IPS-11a (cell line): ENCODE data around the gene PRPF39.
"Not testable (repeated sequence)": the region's sequence is repeated elsewhere in the genome, so short reads cannot be mapped to it uniquely, and the experiment has no call there.

Source experiments
- H3K4me3 ChIP-seq: one replicate; pipeline ENCODE4 v1.5.1; 2013; ENCODE audit warnings: low read depth, low read length, control low read depth

Gene PRPF39

DNA sequence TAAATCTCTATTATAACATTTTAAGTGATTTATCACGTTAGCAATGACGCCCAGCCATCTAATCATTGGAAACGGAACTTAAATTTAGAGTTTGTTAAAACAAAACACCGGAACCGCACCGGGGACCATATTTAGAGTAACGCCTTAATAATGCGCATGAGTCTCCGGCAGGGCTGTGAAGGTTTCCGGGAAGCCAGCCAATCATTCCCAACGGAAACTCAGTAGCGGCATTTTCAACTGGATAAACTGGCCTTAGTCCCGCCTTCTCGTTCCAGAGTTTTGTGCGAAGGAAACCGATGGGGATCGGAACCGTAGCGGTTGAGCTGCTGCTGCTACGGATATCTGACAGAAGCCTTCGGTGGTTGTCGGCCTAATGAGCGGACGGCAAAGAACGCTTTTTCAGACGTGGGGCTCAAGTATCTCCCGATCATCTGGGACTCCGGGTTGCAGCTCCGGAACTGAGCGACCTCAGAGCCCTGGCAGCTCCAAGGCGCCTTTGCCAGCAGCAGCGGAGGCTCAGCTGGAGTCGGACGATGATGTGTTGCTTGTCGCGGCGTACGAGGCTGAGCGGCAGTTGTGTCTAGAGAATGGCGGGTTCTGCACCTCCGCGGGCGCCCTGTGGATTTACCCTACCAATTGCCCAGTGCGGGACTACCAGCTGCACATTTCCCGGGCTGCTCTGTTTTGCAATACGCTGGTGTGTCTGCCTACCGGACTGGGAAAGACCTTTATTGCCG is 51.9 kb downstream of the PRPF39 start, which contains the start of gene FANCM:
TSS of gene FANCM (plus strand) at position 272 of the 737 bp plus-strand sequence. CDS start at position 374, 102 bp downstream.
- peak within 1 kb of the TSS; percentile 97 for H3K4me3 ChIP-seq

DNA sequence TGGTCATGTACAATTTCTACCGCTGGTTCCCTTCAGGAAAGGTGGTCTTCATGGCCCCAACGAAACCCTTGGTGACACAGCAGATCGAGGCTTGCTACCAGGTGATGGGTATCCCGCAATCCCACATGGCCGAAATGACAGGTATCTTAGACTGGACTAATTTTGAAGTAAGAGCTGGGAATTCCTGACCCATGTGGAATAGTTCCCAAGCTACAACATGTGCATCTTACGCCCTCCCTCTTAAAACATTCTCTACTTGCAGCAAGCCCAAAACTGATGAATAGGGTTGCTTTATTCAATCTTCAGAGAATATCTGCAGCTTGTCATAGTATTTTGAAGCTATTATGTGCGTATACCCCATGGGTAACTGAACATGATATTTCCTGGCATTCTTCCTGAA is 52.5 kb downstream of the PRPF39 start:
- peak overlapping the region; percentile 97 for H3K4me3 ChIP-seq

DNA sequence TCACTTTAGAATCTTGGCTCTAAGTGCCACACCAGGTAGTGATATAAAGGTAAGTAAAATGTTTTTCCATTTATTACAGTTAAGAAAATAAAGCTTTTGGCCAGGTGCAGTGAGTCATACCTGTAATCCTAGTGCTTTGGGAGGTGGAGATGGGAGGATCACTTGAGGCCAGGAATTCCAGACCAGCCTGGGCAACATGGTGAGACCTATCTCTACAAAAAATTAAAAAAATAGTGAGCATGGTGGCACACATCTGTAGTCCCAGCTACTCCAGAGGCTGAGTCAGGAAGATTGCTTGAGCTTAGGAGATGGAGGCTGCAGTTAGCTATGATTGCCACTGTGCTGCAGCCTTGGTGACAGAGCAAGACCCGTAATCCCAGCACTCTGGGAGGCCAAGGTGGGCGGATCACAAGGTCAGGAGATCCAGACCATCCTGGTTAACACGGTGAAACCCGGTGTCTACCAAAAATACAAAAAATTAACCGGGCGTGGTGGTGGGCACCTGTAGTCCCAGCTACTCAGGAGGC is 56.8 kb downstream of the PRPF39 start:
- H3K4me3 ChIP-seq = no peak overlapping the region

DNA sequence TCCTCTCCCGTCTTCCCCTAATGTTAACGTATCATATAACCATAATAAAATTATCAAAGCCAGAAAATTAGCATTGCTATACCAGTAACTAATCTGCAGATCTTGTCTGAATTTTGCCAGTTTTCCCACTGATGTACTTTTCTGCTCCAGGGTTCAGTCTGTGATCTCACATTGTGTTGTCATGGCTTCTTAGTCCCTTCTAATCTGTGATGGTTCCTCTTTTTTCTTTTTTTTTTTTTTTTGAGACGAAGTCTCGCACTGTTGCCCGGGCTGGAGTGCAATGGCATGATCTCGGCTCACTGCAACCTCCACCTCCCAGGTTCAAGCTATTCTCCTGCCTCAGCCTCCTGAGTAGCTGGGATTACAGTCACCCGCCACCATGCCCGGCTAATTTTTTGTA is 58.2 kb downstream of the PRPF39 start:
- not testable (repeated sequence) for H3K4me3 ChIP-seq

DNA sequence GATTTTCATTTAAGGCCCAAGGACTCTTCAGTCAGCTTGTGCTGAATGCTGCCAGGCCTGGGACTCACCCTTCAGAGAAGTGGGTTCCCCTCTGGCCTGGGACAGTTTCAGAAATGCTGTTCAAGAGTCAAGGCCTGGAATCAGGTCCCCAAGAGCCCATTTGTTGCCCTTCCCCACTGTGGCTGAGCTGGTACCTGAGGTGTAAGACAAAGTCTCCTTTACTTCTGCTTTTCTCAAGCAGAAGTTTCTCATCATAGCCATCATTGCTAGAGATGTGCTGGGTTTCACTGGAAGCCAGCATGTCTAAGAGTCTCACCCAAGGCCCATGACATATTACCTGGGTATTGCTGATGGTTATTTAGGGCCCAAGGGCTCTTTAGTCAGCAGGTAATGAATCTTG is 60.7 kb downstream of the PRPF39 start:
- no peak overlapping the region for H3K4me3 ChIP-seq

DNA sequence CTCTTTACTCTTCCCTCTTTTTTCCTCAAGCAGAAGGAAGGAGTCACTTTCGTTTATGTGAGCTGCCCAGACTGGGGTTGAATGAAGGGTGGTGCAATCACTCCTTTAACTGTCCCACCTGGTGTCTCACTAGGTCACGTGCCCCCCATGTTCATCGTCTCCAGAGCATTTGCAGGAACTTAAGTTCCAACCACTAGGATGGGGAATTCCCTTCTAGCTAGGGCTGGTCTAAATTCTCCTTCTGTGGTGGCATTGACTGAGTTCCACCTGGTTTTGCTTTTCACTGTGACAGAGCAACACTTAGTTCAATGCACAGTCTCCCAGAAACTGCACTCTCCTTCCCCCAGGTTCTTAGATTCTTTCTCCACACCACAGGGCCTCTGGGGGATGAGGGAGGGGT is 61.3 kb downstream of the PRPF39 start:
- H3K4me3 ChIP-seq = no peak overlapping the region

DNA sequence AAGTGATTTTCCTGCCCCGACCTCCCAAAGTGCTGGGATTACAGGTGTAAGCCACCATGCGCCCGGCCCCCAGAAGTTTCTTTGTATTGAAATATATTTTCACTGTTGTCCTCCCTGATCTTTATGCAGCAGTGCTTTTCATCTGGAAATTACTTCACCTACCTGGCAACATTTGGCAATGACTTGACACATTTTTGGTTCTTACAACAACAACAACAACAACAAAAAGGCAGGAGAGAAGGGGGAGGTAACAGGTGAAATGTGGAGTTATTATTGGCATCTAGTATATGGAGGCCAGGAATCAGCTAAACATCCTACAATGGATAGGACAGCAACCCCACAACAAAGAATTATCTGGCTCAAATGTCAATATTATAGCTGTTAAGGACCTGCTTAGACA is 65.7 kb downstream of the PRPF39 start:
- H3K4me3 ChIP-seq = no peak overlapping the region

DNA sequence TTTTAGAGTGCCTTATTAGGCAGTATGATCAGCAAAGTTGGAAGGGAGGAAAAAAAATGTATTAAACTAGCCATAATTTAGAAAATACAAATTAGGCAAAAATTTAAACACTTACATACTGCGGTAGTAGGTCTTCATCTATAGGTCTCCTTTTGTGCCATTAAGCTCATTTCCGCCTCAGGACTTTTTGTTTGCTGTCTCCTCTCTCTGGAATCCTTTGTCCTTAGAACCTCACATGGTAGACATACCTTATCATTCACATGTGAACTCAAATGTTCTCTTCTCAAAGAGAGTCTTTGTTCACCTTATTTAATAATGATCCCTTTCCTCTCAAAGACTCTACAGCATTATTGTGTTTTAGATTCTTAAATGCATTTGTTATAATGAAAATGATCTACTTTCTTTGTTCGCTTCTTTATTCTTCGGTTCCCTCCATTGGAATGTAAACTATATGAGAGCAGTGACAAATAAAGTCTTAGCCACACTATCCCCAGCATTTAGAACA is 66.5 kb downstream of the PRPF39 start:
- no peak overlapping the region for H3K4me3 ChIP-seq

DNA sequence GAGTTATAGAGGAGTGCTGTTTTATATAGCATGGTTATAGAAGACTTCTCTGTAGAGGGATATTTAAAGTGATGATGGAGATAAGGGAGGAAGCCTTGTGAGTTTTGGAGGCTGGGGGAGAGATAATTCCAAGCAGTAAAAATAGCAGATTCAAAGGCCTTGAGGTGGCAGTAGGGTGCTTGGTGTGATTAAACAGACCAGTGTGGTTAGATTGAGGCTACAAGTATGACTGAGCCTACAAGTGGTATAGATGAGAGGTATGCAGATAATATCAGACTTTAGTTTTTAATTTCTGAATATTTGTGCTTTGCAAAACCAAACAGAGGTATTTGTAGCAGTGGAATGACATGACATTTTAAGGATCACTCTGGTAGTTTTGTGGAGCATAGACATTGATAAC is 72.2 kb downstream of the PRPF39 start:
- H3K4me3 ChIP-seq = no peak overlapping the region
